GM21825 (cell line): ENCODE results near the gene SERHL2.
"Not testable (repeated sequence)": the region's sequence is repeated elsewhere in the genome, so short reads cannot be mapped to it uniquely, and the experiment has no call there.

Experiments
- ATAC-seq: cut with Tn5 transposase; IDR thresholded peaks from one replicate; pipeline ENCODE4 v1.9.1; 2021; ENCODE audit warnings: mild to moderate bottlenecking, moderate library complexity; ENCODE audit not compliant: unreplicated experiment

SERHL2 gene

GRCh38 chr22:42571068-42571467 is 17.3 kb downstream of the SERHL2 start:
- not testable (repeated sequence) for ATAC-seq

- ATAC-seq: not testable (repeated sequence)
These were observed 20.3 kb downstream of the SERHL2 start for GRCh38 chr22:42574046-42574445.

DNA sequence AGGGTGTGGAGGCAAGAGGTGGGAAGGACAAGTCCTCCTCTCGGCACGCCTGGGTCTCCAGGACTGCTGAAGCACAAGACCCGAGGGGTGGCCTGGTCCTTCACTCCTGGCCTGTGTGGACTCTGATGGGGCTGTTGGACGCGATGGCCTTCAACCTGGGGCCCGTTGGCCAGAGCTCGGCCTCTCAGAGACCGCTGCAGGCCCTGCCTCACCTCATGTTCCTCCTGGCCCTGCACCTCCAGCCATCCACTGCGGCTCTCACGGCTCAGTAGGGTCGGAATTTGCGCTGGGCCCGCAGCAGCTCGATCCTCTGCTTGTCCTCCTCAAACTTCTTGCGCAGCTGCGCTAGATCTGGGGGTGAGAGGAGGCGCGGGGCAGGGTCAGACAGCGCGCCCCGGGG is 20.7 kb downstream of the SERHL2 start:
- not testable (repeated sequence) for ATAC-seq

- not testable (repeated sequence) for ATAC-seq
These were observed 22.3 kb downstream of the SERHL2 start for GRCh38 chr22:42575996-42576574.

DNA sequence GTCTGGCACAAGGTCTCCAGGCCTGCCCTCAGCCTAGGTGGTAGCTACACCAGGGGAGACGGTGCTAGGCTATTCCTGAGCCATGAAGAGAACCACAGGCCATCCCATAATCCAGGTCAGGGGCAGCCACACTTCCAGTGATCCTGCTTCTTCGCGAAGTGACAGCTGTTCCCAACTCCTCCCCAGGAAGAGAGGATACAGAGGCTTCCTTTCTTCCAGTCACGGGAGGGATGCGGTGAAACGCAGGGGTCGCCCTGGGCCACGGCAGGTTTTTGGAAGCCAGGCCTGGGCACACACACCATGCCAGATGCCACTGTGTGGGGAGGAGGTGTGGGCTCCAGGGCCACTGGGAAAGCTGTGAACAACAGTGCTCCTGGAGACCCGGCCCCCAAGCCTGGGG is 23.4 kb downstream of the SERHL2 start:
- ATAC-seq: not testable (repeated sequence)

DNA sequence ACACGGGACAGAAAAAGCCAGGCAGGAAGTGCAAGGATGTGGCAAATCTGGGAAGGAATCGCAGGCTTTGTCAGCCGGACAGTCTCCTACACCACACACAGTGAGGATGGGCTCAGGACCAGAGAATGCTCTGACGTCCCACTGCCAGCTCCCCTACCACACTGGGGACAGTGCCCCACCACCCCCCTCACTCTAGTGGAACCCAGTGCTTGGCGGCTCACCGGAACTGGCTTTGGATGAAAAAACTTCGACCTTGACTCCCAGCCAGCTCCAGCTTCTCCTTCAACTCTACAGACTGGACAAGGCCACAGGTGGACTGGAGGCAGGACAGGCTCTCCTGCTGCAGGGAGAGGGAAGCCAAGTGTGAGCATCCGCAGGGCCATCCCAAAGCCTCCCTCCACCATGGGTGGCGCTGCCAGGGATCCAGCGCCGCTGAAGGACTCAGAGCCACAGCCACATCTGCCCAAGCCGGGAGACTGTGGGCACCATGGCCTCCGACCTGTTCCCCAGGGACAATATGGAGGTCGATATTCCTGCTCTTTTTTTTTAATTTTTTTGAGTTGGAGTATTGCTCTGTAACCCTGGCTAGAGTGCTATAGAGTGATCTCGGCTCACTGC is 24.0 kb downstream of the SERHL2 start:
- no peak for ATAC-seq

DNA sequence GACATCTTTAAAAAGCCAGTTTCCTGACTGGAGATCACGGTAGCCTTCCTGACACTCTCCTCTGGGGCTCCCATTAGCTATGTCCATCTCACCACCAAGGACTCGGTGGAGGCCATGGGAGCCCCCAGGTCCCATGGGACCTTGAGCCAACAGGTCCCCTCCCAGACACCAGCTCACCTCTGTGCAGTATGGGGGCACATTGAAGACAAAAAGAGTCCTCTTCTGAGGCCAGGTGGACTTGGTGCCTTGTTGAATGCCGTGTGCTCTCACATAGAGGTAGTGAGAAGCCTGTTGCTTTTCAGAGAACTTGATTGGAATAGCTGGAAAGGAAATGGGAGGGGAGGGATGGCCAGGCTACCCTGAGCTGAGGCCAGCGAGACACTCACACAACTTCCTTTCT is 26.3 kb downstream of the SERHL2 start:
- ATAC-seq: not testable (repeated sequence)

DNA sequence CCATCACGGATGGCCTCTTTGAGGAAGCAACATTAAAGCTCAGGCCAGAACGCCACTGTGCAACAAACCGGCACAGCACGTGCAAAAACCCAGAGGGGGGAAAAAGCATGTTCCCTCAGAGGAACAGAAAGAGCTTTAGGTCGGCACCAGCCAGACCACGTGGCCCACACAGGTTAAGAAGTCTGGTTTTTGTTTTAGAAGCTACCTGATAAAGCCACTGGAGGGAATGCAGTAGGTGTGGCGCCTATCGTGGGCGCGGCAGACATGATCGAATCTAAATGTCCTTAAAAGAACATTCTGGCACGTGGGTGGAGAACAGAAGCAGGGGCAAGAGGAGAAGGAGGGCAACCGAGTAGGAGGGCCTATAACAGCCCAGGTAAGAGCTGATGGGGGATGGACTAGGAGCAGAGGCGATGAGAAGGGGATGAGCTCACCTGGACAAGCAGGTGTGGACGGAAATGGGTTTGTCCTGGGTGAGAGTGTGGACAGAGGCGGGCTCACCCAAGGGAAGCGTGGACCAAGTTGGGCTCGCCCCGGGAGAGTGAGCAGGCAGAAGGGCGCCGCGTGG is 27.5 kb downstream of the SERHL2 start:
- ATAC-seq: not testable (repeated sequence)

DNA sequence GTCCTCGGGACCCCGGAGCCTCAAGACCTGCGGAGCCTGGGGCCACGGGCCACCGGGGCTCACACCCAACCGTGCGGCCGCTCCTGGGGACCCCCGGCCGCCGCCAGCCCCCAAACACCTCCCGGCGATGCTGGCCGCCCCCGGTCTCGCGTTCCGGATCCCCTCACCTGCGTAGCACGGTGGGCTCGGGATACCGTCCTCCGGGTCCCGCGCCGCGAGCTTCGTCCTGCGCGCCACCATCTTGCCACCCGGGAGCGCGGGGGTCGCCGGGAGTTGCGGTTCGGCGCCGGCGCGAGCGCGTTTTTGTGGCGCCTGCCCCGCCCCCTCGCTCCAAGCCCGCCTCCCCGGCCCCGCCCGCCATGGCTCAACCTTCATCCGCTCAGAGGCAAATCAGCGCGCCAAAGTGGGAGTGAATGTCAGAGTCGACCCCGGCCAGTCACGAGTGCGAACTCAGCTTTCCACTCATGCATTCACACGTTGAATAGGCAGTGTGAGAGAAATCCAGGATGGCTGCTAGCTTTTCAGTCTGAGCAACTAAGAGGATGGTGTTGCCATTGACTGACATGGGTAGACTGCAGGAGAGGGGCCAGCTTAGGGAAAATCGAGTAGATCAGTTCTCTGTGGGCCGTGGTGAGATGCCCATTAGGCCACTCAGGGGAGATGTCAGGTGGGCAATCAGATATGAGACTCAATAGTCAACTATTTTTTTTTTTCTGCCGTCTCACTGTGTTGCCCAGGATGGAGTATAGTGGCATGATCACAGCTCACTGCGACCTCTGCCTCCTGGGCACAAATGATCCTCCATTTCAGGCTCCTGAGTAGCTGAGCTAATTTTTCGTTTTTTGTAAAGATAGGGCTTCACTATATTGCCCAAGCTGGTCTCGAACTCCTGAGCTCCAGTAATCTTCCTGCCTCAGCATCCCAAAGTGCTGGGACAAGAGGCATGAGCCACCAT is 28.3 kb downstream of the SERHL2 start:
- ATAC-seq: peak; percentile 45

DNA sequence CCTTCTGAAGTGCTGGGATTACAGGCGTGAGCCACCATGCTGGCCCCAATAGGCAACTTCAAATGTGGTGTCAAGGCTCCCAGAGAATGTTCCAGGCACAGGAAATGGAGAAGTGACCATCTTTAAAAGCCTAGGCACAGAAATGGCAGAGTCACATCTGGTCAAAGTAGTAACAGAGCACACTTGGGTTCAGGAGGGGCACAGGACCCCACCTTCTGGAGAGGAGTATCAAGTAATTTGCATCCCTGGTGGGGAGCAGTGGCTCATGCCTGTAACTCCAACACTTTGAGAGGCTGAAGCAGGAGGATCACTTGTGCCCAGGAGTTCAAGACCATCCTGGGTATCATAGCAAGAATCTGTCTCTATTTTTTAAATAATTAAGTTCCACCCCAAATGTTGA is 29.2 kb downstream of the SERHL2 start:
- no peak for ATAC-seq

DNA sequence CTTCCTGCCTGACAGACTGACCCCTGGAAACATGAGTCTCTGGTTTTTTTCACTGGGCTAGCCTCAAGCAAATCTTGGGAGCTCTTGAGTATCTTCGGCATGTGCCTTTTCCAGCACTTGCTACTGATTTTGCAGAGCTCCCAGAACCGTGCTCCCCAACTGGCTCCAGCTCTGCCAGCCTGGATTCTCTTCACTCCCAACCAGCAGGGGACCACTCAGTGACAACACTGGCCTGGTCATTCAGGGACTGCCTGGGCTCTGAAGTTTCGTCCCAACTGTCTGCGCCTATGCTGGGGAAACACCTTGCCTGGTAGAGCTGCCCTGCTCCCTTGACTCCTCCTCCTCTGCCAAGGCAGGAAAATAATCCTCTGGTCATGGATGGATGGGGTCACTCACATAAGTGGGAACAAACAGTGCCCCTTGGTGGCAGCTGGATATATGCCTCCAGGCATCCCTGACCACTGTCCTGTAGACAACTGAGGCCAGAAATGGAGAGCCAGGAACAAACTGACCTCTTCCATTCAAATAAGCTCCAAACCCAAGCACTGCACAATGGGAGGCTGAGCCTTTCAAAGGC is 30.7 kb downstream of the SERHL2 start:
- no peak for ATAC-seq

- no peak for ATAC-seq
These were observed 31.3 kb downstream of the SERHL2 start for GRCh38 chr22:42585096-42585495.

DNA sequence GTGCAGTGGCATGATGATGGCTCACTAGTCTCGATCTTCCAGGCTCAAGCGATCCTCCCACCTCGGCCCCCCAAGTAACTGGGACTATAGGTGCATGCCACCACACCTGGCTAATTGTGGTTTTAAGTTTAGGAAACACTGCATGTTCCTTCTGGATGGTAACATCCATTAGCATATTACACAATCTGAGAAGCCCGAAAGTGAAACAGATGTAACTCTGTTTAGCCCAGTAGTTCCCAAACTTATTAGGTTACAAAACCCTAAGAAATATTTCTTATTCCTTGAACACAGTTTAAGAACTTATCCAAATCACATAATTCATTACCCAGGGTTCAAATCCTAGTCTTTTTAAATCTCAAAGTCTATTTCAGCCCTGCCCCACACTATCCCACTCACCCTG is 32.6 kb downstream of the SERHL2 start:
- ATAC-seq: no peak

GRCh38 chr22:42587588-42588175 is 33.9 kb downstream of the SERHL2 start:
- ATAC-seq: no peak

- no peak for ATAC-seq
These were observed 38.2 kb downstream of the SERHL2 start for GRCh38 chr22:42591987-42592386.

GRCh38 chr22:42595434-42595833 is 41.7 kb downstream of the SERHL2 start:
- no peak for ATAC-seq

DNA sequence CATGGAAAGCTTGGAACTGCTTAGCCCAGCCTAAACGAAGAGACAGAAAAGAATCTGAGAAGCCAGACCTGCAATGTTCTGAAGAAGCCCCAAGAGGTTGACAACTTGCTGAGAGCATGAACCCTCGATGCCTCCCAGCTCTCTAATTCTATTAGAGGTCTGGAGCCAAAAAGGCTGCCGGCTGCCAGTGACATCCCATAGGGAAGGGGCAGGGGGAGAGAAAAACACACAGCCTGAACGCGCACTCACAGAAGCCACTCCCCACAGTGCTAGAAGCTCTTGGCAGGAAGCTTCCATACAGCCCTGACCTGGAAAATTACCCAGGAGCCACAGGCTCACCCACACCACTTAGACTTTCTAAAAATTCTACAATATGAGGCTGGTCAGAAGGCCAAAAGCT is 42.6 kb downstream of the SERHL2 start:
- no peak for ATAC-seq

DNA sequence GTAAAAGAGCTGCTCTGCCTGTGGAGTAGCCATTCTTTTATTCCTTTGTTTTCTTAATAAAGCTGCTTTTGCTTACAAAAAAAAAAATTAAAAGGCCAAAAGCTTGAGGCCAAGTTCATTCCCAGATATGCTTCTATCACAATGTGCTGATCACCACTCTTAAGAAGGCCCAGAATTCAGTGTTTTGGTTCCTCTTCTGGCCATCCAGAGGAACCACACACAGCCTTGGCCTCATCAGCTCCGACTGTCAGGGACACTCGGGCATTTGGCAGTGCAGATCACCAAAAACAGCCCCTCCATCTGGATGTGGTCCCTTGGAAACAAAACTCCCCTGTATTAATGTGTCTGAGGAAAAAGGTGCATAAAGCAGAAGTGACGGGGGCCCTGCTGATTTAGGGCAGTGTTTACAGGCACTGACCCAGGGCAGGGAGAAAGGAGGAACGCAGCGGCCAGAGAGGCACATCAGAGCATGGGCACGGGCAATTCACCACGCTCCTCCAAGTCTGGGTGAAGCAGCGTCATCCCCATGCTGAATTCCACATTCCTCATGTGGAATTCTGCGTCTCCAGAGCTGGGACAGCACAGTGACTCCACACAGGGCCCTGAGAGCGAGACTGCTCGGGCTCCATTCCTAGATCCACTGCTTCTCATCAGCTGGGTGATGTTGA is 43.2 kb downstream of the SERHL2 start:
- no peak for ATAC-seq

GRCh38 chr22:42601879-42602465 is 48.2 kb downstream of the SERHL2 start:
- no peak for ATAC-seq

DNA sequence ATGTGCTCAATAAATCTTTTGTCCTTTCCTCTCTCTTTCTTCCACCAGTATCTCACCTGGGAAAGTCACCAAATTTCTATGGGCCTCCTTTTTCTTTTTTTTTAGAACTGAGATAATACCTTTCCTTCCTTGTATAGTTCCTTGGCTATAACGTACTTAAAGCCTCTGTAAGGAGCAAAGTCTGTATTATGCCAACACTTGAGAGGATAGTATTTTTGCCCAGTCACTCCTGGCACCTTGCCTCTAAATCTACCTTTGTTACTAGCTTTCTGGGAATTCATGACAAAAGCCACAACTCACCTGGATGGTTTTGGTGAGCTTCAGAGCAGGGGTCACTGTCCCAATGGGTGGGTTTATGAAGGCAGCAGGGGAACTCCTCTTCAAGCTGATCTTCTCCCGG is 48.7 kb downstream of the SERHL2 start:
- no peak for ATAC-seq
